GOT3 (cell line): ENCODE results near the gene IFI35.
"Not testable (repeated sequence)": the region's sequence is repeated elsewhere in the genome, so short reads cannot be mapped to it uniquely, and the experiment has no call there.

Experiments
- DNase-seq: peaks from one replicate; lab custom pipeline; 2025; ENCODE audit warnings: mixed read lengths; lab: John Stamatoyannopoulos, UW

Gene IFI35

GRCh38 chr17:43006639-43007551 lies at the start of gene IFI35:
Gene IFI35, plus strand, starts transcription at chr17:43006784. Its CDS starts 164 bp downstream, at chr17:43006948.
- DNase-seq, result peak; percentile 58

- DNase-seq, result peak; percentile 62
Observed at GRCh38 chr17:42964161-42964932, 42.2 kb upstream of the IFI35 start, which contains the start of gene AARSD1. Gene AARSD1, minus strand, starts transcription at chr17:42964454. Its CDS starts 14 bp downstream, at chr17:42964440.

DNA sequence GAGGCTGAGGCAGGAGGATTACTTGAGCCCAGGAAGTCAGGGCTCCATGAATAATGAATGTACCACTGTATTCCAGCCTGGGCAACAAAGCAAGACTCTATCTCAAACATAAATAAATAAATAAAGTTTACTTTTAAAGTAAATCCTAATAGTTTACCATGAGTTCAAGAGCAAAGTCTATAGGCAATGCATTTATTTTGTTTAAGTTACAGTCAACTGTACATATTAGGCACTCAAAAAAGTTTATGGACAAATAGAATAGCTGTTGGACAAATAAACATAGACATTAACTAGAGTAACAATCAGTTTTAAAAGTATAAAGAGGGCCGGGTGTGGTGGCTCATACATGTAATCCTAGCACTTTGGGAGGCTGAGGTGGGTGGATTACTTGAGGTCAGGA lies 38.7 kb upstream of the IFI35 start:
- DNase-seq, result no peak

DNA sequence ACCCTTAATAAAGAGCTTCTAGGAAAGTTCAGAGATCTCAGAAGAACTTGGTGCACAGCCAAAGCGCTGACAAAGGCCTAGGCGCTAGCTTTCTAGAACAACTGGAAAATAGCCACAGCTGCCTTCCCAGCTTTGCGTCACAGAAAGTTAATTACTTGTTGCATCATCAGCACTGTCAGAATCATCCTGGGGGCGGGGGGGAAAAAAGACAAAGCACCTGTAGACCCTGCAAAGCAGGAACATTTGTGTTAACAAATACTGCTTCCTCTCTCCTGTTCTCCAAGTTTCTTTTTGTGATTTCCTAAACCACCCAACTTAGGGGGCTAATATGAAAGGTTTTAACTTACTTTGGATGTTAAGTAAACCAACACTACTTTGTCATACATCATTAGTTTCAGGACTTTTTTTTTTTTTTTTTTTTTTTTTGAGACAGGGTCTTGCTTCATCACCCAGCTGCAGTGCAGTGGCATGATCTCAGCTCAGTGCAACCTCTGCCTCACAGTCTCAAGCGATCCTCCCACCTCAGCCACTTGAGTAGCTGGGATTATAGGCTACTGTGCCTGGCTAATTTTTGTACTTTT lies 37.5 kb upstream of the IFI35 start:
- DNase-seq, result no peak

DNA sequence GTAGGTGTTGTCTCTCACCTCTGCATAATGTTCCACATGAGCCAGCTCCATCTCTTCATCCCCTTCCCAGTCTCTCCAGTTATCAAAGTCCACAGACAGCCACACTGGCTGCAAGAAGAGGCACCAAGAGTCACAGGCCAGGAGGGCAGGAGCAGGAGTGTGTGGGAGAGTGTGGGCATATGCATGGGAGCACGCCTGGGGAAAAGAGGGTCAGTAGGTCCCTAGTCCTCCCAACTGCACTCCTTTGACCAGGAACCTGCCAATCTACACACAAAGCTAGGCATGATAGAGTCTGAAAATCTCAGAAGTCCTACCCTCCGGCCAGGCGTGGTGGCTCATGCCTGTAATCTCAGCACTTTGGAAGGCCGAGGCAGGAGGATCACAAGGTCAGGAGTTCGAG lies 35.0 kb upstream of the IFI35 start:
- DNase-seq, result no peak

DNA sequence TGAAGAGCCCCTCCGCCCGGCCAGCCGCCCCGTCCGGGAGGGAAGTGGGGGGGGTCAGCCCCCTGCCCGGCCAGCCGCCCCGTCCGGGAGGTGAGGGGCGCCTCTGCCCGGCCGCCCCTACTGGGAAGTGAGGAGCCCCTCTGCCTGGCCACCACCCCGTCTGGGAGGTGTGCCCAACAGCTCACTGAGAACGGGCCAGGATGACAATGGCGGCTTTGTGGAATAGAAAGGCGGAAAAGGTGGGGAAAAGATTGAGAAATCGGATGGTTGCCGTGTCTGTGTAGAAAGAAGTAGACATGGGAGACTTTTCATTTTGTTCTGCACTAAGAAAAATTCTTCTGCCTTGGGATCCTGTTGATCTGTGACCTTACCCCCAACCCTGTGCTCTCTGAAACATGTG lies 33.3 kb upstream of the IFI35 start:
- not testable (repeated sequence) for DNase-seq

DNA sequence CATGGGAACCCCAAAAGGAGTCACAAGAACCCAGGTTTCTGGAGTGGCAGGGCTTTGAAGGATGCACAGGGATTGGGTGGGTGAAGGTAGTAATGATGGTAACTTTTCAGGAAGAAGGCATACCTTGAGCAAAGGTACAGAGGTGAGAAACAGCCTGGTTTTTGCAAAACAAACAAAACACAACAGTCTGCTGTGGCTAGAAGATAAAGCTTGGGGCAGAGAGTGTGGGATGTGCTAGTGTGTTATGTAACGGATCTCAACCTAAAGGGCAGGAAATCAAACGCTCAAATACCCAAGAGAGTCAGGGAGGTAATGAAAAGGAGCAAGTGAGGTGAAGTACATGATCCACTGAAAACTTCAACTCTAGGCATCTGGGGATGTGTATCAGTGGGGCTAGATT lies 31.3 kb upstream of the IFI35 start:
- DNase-seq, result no peak

DNA sequence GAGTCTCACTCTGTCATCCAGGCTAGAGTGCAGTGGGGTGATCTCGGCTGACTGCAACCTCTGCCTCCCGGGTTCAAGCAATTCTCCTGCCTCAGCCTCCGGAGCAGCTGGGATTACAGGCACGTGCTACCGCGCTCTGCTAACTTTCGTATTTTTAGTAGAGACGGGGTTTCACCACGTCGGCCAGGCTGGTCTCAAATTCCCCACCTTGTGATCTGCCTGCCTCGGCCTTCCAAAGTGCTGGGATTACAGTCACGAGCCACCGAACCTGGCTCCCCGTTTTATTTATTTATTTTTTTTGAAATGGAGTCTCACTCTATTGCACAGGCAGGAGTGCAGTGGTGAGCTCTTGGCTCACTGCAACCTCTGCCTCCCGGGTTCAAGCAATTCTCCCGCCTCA lies 30.9 kb upstream of the IFI35 start:
- not testable (repeated sequence) for DNase-seq

GRCh38 chr17:42979511-42980273 lies 26.9 kb upstream of the IFI35 start, which contains the start of gene PTGES3L:
Gene PTGES3L, minus strand, starts transcription at chr17:42980080. Its CDS starts 27 bp downstream, at chr17:42980053.
- DNase-seq, result no peak

DNA sequence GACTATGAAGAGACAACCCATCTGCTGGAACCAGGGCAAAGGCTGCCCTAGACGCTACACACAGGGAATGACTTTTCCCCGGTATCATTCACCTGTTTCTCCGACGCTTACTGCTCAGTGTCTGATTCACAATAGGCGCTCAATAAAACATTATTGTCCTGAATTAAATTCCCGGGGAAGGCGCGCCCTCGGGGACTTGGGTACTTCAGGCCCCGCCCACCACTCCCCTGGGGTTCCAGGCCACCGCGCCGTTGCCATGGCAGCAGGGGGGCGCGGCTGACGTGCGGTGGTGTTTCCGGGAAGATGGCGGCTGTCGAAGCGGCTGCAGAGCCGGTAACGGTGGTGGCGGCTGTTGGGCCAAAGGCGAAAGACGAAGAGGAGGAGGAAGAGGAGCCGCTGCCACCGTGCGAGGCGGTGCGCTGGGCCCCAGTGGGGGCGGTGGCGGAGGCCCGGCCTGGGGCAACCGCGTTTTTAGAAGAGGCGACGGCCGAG lies 26.3 kb upstream of the IFI35 start, which contains the start of gene RUNDC1:
Gene RUNDC1, plus strand, starts transcription at position 292 of the 492 bp plus-strand sequence. Its CDS starts 12 bp downstream, at position 304.
- peak; percentile 60 for DNase-seq

DNA sequence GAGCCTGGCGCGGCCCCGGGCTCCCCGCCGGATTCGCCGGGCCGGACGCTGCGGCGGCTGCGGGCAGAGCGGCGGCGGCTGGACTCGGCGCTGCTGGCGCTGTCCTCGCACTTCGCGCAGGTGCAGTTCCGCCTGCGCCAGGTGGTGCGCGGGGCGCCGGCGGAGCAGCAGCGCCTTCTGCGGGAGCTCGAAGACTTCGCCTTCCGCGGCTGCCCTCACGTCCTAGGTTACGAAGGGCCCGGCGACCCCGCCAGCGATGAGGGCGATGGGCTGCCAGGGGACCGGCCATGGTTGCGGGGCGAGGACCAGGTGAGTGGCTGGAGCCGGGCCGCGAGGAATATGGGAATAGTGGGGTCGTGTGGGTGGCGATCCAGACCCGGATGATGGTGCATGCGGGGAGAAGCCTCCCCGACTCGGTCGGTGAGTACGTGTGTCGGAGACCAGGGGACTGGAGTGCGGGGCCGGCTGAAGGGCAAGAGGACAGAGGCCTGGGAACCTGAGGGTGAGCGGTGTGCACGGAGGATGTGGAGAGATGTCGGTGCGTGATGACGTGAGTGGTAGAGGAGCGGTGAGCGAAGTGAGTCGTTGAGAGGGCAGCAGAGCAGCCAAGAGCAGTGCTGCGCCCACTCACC lies 25.7 kb upstream of the IFI35 start:
- DNase-seq, result no peak

DNA sequence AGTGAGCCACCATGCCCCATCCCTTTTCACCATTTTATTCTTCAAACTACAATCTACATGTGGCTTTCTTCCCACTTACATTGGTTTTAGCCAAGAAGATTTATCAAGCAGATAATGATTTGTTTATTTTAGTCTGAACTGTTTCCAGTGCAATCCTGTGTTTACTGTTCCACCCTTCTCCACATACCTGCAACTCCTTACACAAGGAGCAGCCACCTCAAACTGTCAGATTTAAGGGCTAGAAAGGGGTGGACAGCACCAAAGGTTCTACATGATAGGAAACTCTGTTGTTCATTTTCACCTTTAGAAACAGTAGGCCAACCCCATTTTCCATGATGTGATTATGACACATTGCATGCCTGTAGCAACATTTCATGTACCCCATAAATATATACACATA lies 24.3 kb upstream of the IFI35 start:
- no peak for DNase-seq

DNA sequence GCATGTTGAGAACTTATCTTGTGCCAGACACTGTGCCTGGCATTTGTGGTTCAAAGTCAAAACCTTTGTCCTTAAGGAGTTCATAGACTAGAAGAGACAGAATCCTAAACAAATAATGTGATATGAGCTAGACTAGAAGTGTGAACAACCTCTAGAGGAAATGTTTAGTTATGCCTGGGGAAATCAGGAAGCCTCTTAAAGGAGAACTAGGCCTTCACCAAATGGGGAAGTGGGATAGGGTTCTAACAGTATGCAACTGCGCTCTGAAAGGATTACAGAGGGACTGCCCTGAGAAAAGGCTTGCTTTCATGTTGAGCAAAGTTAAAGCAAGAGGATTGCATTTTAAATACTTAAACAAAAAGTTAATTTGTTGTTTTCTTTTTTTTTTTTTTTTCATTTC lies 21.4 kb upstream of the IFI35 start:
- DNase-seq, result no peak

- DNase-seq, result no peak
Observed at GRCh38 chr17:42989141-42989540, 17.4 kb upstream of the IFI35 start.

- DNase-seq, result no peak
Observed at GRCh38 chr17:42989726-42990652, 16.6 kb upstream of the IFI35 start.

DNA sequence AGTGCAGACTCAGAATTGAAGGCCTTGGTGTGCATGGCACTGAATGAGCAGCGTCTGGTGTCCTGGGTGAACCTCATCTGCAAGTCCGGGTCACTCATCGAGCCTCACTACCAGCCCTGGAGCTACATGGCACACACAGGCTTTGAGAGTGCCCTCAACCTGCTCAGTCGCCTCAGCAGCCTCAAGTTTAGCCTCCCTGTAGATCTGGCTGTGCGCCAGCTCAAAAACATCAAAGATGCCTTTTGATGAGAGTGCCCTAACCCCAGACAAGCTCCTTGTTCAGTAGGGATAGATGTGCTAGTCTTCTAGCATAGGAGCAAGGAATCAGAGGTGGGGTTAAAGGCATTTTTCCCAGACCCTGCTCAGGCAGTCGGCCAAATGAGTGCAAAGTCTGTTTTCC lies 15.1 kb upstream of the IFI35 start:
- DNase-seq, result no peak

GRCh38 chr17:42992872-42993271 lies 13.7 kb upstream of the IFI35 start:
- no peak for DNase-seq

DNA sequence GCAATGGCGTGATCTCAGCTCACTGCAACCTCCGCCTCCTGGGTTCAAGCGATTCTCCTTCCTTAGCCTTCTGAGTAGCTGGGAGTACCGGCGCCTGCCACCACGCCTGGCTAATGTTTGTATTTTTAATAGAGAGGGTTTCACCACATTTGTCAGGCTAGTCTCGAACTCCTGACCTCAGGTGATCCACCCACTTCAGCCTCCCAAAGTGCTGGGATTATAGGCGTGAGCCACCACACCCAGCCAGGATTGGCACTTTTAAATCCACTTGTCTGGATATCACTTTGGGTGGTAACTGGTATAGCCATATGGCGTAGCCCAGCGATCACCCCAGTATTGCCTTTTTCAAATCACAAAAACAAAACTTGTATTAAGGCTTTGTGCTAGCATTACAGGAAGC lies 12.7 kb upstream of the IFI35 start:
- not testable (repeated sequence) for DNase-seq

GRCh38 chr17:42997390-42997983 lies 9.1 kb upstream of the IFI35 start:
- DNase-seq, result no peak
